ENCODE results near the gene UBN2. TPM values are rescaled to one million over a fixed set of nuclear protein-coding genes. Genes with fewer than 3 reads are reported as not detected.
"Not testable (repeated sequence)": the region's sequence is repeated elsewhere in the genome, so short reads cannot be mapped to it uniquely, and the experiment has no call there.

UBN2 gene
- total RNA-seq, result 13.2 and 14.3 TPM in 2 replicates

DNA sequence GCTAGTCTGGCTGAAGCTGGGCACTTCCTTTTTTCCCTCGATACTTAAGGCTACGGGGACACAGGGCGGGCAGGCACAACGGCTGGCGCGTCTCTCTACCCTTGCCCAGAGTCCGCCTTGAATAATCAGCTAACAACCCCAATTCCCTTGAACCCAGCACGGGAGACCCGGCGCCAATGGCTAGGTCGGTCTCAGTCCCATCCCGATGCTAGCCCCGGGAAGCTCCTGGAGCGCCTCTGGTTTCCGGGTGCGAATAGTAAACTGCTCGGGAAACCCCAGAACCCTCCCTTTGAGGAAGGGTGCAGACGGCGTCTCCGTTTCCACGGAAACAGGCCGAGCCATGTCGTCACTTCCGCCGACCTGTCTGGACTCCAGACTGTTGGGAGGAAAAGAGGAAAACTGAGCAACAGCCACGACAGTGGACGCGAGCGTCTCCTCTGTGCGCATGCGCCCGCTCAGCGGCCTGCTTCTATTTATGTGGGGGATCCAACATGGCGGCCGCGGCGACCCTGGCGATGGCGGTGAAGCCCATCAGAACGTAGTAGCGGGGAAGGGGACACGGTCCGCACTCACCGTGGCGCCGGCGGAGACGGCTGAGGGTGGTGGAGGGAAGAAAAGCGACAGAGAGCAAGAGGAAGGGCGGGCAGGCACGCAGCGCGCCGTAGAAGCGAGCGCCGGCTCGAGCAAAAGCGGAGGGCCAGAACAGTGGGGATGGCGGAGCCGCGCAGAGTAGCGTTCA, at the start of gene UBN2:
Gene UBN2, plus strand, starts transcription at position 464 of the 739 bp plus-strand sequence. Its CDS starts 248 bp downstream, at position 712.
- intact Hi-C loops (cut with micrococcal nuclease), result loop anchor here (1.0 to 10.0 kb wide), 7 partner anchors 98 to 770 kb away; partner anchors contain the start of genes LUC7L2, TRIM24 and ZC3HAV1

DNA sequence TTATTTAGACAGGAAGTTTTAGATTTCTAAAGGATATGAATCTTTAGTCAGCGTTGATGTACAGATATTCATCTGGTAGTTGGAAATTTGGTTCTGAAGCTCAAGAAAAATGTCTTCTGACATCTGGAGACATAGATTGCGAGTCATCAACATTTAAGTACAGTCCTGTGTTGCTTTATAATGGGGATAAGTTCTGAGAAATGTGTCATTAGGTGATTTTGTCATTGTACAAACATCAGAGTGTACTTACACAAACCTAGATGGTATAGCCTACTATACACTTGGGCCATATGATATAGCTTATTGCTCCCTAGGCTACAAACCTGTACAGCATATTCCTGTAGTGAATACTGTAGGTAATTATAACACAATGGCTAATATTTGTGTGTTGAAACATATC, 49.6 kb upstream of the UBN2 start:
- intact Hi-C loops (cut with micrococcal nuclease), result no loop called here

DNA sequence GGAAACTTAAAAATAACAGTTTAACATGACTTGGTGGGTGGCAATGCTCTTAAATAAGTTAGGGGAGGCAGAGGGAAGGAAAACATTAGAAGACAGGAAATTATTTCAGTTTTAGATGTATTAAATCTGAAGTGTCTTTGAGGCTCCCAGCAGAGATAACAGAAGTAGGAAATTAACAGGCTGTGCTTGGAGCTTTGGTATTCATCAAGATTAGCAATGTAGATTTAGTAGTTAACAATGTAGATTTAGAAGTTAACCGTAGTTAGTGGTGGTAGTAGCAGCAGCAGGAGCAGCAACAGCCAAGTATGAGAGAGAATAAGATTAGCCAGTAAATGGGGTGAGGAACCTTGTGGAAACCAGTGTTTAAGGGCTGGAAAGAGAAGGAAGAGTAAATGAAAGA, 48.7 kb upstream of the UBN2 start:
- intact Hi-C loops (cut with micrococcal nuclease), result no loop called here

DNA sequence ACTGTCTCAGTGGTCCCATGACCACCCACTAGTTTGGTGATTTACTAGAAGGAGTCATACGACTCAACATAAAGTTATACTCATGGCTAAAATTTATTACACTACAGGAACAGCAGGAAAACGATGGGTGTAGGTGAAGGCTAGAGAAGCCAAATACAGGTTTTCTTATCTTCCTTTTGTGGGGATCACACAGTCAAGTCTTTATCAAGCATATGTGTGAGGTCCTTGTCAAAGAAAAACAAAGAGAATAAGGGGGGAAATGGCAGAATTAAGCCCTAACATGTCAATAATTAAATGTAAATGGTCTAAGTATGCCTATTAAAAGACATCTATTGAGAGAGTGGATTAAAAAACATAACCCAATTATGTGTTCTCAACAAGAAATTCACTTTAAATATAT, 47.8 kb upstream of the UBN2 start:
- intact Hi-C loops (cut with micrococcal nuclease), result no loop called here

DNA sequence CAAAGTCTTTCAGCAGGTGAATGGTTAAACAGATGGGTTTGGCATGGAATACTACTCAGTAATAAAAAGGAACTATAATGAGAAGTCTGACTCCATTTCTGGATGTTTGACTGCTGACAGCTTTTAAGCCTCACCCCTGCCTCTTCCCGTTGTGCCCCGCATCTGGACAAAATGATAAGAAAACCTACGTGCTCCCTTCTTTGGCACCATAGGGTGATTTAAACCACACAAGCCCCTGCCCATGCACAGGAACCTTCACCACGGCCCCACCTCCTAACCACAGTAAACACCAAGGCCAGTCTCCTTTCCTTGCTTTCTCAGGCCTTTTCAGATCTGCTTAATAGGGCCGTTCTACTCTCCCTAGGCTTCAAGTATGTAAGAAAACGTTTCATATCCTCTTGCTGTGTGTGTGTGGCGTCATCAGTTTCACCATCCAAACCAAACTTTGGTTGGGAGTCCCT, 47.1 kb upstream of the UBN2 start:
- intact Hi-C loops (cut with micrococcal nuclease), result no loop called here

DNA sequence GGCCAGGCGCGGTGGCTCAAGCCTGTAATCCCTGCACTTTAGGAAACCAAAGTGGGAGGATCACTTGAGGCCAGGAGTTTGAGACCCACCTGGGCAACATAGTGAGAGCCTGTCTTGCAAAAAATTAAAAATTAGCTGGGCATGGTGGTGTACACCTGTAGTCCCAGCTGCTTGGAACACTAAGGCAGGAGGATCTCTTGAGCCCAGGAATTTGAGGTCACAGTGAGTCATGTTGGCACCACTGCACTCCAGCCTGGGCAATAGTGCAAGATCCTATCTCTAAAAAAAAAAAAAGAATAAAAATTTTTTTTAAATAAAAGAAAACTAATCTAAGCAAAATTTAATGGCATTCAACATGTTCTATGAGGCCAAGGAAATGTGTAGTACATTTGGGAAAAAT, 44.9 kb upstream of the UBN2 start:
- intact Hi-C loops (cut with micrococcal nuclease), result no loop called here

DNA sequence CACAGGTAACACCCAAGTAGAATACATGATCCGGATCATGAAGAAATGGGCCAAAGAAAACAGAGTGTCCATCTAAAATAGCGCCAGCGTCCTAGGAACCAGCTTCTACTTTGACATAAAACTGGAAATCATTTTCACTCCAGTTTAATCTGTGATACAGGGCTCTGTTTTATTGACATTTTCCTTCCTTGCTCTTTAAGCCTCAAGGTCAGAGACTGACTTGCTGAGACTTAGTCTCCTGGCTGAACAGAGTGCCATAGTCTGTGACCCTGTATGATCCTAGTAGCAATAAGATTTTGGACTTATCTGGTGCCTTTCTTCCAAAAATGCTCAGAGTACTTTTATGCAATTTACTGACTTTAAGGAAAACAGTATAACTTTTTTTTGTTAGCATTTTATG, 41.7 kb upstream of the UBN2 start:
- intact Hi-C loops (cut with micrococcal nuclease), result no loop called here

DNA sequence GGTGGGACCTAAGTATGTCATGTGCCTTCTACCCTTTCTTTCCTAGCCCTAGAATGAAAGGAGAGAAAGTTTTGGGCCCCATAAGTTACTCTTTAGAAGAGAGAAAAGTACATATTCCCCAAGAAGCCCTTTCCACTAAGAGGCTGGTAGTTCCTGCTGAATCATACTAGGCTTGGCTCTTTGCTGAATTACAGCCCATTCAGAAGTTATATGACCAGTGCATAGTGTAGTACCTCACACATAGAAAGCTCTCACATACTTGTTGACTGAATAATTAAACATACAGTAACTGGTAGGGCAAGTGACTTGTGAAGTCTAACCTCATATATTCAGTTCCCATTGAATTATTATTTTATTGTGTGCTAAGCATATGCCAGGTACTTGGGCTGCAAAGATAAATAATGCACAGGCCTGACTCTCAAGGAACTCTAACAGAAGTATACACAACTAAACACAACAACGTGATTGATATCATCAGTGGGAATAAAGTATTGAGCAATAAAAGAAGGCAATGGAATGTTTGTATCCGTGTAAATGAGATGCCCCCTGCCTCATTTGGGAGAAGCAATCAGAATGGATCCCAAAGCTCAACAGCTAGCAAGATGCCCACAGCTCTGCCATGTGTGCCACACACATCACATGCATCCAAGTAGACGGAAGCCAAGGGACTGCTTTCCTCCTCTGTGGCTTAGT, 38.9 kb upstream of the UBN2 start:
- intact Hi-C loops (cut with micrococcal nuclease), result no loop called here

DNA sequence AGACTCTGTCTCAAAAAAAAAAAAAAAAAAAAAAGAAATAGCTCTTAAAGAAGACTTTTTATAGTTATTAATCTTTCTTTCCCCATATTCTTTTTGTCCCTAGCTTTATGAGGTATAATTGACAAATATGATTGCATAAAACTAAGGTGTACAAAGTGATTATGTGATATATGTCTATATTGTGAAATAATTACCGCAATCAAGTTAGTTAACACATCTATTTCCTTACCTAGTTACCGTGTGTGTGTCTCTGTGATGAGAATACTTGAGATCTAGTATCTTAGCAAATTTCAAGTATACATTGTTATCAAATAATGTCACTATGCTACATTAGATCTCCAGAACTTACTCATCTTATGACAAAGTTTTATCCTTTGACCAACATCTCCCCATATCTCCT, 30.7 kb upstream of the UBN2 start:
- intact Hi-C loops (cut with micrococcal nuclease), result no loop called here

DNA sequence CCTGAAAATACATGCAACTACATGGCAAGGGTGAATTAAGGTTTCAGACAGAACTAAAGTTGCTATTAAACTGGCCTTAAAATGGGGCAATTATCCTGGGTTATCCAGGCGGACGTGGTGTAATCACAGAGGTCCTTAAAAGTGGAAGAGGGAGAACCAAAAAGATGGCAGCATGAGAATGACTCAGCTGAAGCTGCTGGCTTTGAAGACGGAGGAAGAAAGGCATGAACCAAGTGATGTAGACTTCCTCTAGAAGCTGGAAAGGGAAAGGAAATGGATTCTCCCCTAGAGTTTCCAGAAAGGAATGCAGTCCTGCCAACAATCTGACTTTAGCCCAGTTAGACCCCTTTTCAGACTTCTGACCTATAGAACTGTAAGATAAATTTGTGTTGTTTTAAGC, 27.0 kb upstream of the UBN2 start:
- intact Hi-C loops (cut with micrococcal nuclease), result no loop called here

DNA sequence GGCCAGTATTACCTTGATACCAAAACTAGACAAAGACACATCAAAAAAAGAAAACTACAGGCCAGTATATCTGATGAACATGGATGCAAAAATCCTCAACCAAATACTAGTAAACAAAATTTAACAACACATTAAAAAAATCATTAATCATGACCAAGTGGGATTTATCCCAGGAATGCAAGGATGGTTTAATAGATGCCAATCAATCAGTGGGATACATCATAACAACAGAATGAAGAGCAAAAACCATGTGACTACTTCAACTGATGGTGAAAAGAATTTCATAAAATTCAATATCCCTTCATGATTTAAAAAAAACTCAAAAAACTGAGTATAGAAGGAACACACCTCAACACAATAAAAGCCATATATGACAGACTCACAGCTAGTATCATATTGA, 25.2 kb upstream of the UBN2 start:
- intact Hi-C loops (cut with micrococcal nuclease), result no loop called here

DNA sequence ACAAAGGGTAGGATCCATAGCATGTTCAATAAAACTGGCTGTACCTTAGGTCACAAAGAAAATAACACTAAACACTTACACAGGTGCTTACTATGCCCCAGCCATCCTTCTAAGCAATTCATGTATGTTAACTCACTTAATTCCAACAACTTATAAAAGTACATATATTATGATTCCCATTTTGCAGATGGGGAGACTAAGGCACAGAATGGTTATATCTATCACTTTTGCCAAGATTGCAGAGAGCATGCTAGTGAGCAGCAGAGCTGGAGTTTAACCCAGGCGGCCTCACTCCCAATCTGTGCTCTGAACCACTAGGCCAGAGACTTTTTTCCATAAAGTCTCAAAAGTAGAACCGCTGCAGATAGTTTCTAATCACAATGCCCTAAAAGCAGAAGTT, 18.9 kb upstream of the UBN2 start:
- intact Hi-C loops (cut with micrococcal nuclease), result no loop called here

DNA sequence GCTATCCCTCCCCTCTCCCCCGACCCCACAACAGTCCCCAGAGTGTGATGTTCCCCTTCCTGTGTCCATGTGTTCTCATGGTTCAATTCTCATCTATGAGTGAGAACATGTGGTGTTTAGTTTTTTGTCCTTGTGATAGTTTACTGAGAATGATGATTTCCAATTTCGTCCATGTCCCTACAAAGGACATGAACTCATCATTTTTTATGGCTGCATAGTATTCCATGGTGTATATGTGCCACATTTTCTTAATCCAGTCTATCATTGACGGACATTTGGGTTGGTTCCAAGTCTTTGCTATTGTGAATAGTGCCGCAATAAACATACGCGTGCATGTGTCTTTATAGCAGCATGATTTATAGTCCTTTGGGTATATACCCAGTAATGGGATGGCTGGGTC, 17.5 kb upstream of the UBN2 start:
- intact Hi-C loops (cut with micrococcal nuclease), result not testable (repeated sequence)

DNA sequence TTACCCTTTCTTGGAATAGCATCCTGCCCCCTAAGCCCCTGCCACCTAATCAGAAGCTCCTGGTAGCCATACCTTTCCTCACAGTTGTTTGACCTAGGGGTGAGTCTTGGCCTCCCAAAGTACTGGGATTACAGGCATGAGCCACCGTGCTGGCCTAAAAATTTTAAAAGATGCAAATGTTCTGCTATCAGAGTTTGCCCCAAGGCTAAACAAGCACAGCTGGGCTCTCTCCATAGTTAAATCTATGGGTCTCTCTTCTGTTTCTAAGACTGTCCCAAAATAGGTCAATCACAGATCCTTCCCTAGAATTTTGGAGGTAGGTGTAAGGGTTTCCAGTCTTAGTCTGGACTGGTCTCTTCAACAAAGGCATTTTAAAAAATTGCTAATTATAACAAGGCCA, 12.9 kb upstream of the UBN2 start:
- intact Hi-C loops (cut with micrococcal nuclease), result no loop called here

DNA sequence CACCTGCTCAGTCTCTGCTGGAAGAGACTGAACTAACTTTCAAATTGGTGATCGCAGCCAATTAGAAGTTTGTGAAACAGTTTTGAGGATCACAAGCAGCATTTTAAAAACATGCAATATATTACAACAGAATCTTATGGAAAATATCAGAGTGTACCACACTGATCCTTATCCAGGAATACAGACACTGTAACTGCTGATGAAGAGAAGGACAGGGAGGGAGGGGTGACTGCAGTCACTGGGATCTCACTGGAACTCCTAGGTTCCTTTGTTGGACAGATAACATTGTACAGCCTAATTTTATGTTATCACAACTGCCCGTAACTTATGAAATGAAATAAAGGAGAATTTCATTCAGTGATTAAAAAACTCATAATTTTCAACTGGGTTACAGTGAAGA, 6.8 kb upstream of the UBN2 start:
- intact Hi-C loops (cut with micrococcal nuclease), result no loop called here

DNA sequence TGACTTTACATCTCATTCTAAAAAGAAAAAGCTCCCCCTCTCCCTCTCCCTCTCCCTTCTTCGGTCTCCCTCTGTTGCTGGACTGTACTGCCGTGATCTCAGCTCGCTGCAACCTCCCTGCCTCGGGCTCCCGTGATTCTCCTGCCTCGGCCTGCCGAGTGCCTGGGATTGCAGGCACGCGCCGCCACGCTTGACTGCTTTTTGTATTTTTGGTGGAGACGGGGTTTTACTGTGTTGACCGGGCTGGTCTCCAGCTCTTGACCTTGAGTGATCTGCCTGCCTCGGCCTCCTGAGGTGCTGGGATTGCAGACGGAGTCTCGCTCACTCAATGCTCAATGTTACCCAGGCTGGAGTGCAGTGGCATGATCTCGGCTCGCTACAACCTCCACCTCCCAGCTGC, 6.2 kb upstream of the UBN2 start:
- intact Hi-C loops (cut with micrococcal nuclease), result not testable (repeated sequence)

DNA sequence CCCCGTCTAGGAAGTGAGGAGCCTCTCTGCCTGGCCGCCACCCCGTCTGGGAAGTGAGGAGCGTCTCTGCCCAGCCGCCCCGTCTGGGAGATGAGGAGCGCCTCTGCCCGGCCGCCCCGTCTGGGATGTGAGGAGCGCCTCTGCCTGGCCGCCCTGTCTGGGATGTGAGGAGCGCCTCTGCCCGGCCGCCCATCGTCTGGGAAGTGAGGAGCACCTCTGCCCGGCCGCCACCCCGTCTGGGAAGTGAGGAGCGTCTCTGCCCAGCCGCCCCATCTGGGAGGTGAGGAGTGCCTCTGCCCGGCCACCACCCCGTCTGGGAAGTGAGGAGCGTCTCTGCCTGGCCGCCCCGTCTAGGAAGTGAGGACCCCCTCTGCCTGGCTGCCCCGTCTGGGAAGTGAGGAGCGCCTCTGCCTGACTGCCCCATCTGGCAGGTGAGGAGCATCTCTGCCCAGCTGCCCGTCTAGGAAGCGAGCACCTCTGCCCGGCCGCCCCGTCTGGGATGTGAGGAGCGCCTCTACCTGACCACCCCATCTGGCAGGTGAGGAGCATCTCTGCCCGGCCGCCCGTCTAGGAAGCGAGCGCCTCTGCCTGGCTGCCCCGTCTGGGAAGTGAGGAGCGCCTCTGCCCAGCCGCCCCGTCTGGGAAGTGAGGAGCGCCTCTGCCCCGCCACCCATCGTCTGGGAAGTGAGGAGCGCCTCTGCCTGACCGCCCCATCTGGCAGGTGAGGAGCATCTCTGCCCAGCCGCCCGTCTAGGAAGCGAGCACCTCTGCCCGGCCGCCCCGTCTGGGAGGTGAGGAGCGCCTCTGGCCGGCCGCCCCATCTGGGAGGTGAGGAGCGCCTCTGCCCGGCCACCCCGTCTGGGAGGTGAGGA, 5.5 kb upstream of the UBN2 start:
- intact Hi-C loops (cut with micrococcal nuclease), result not testable (repeated sequence)

DNA sequence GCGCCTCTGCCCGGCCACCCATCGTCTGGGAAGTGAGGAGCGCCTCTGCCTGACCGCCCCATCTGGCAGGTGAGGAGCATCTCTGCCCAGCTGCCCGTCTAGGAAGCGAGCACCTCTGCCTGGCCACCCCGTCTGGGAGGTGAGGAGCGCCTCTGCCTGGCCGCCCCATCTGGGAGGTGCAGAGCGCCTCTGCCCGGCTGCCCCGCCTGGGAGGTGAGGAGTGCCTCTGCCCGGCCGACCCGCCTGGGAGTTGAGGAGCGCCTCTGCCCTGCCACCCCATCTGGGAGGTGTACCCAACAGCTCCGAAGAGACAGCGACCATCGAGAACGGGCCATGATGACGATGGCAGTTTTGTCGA, 4.9 kb upstream of the UBN2 start:
- intact Hi-C loops (cut with micrococcal nuclease), result not testable (repeated sequence)

DNA sequence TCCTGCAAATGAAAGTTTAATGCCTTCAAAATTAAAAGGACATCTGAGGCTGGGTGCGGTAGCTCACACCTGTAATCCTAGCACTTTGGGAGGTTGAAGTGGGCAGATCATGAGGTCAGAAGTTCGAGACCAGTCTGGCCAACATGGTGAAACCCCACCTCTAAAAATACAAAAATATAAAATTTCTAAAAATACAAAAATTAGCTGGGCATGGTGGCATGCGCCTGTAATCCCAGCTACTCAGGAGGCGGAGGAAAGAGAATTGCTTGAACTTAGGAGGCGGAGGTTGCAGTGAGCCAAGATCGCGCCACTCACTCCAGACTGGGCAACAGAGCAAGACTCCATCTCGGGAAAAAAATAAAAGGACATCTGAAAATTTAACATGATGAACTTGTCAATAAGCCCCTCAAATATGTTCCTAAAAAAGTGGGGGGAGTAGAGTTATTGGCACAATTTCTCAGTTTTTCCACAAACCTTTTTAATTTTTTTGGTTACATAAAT, 4.0 kb upstream of the UBN2 start:
- intact Hi-C loops (cut with micrococcal nuclease), result not testable (repeated sequence)

DNA sequence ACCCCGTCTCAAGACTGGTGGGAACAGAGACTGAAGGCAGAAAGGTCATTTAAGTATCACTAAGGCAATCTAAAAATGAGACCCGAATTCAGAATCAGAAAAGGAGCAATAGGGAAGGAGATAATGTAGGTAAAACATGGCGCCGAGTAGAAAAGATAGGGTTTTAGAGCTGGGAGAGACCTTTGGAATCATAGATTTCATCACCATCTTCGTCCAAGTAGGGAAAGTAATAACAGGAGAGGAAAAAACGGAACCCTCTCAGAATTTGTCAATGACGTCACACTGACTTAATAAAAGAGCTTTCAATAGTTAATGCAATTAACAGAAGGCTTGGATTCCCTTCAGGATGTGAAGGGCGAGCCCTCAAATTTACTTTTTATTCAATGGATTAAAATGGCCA, 1.0 kb upstream of the UBN2 start:
- intact Hi-C loops (cut with micrococcal nuclease), result loop anchor here (2.0 to 10.0 kb wide), 4 partner anchors 97 to 769 kb away; partner anchors contain the start of genes TRIM24 and ZC3HAV1

DNA sequence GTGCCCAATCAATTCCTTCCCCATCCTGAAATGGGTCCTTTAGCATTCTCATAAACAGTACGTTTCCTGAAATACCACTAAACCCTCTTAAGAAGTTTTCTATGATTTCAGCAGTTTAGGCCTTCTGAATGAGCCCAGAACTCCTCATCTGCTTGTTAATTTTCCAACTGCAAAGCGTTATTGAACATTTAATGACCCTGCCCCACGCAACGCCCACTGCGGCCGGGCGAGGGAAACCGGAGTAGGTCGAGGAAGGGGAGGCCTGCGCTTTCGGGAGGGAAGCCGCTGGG, 608 bp upstream of the UBN2 start:
- intact Hi-C loops (cut with micrococcal nuclease), result loop anchor here (2.0 to 10.0 kb wide), 4 partner anchors 98 to 770 kb away; partner anchors contain the start of genes TRIM24 and ZC3HAV1

Data from T-helper 2 cell treated with Interferon-gamma antibody and Interleukin-4, amounts not matched to agents 100 ng/mL and 5 ng/mL, for 36 hours (primary cell).